ENCODE data around the gene VAMP4. TPM values are rescaled to one million over a fixed set of nuclear protein-coding genes. Genes with fewer than 3 reads are reported as not detected.

VAMP4 gene
- polyA plus RNA-seq, 1 donor from 2014 or later, result 28.0 TPM

DNA sequence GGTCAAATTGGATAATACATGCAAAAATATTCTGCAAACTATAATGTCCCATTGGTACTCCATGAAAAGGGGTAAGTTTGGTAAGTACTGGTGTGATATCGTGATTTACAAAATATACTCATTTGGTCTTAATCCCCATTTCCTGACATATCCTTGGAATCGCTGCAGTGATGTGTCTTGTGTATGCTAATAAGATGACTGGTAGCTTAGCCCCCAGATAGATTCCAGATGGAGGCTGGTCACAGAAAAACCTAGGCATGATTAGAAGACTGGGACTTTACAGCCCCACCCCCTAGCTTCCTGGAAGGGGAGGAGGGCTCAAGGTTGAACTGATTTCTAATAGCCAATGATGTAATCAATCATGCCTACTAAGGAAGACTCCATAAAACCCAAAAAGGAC is 3.0 kb downstream of the VAMP4 start:
- Histone ChIP-seq H3K27ac (ENCODE audit: low read length) (no peak overlapping the region), H3K9me3 (ENCODE audit: low read length) (no peaks in the 10 kb centered on the region), H3F3A (ENCODE audit: insufficient read depth, low read length, poor library complexity, severe bottlenecking) (no peaks in the 10 kb centered on the region), H3K9ac (ENCODE audit: low read length) (no peak overlapping the region), H3K4me2 (ENCODE audit: low read length) (no peak overlapping the region), H3K9me2 (ENCODE audit: insufficient read depth, low read length) (no peaks in the 10 kb centered on the region), H4K20me1 (ENCODE audit: insufficient read depth) (no peaks in the 10 kb centered on the region), H3K4me3 (ENCODE audit: low read length) (no peak overlapping the region), H3K79me2 (replicated peaks; ENCODE audit: insufficient read depth, low read length) (no peaks in the 10 kb centered on the region), H2AFZ (ENCODE audit: low read depth, low read length) (no peak overlapping the region), H3K36me3 (ENCODE audit: insufficient read depth, low read length) (no peaks in the 10 kb centered on the region), H3K27me3 (ENCODE audit: insufficient read depth, low read depth, low read length) (no peaks in the 10 kb centered on the region)
- TF ChIP-seq, protein P1, sequence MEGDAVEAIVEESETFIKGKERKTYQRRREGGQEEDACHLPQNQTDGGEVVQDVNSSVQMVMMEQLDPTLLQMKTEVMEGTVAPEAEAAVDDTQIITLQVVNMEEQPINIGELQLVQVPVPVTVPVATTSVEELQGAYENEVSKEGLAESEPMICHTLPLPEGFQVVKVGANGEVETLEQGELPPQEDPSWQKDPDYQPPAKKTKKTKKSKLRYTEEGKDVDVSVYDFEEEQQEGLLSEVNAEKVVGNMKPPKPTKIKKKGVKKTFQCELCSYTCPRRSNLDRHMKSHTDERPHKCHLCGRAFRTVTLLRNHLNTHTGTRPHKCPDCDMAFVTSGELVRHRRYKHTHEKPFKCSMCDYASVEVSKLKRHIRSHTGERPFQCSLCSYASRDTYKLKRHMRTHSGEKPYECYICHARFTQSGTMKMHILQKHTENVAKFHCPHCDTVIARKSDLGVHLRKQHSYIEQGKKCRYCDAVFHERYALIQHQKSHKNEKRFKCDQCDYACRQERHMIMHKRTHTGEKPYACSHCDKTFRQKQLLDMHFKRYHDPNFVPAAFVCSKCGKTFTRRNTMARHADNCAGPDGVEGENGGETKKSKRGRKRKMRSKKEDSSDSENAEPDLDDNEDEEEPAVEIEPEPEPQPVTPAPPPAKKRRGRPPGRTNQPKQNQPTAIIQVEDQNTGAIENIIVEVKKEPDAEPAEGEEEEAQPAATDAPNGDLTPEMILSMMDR (IDR thresholded peaks at IDR 0.05; ENCODE audit: poor library complexity, severe bottlenecking), result no peak
- TF ChIP-seq MXI1 (conservative IDR thresholded peaks at IDR 0.05; ENCODE audit: poor library complexity, severe bottlenecking), result no peak
- no peak for TF ChIP-seq POLR2AphosphoS5 (IDR thresholded peaks at IDR 0.05)
- TF ChIP-seq SMC3 (conservative IDR thresholded peaks at IDR 0.05; ENCODE audit: poor library complexity), result no peak

DNA sequence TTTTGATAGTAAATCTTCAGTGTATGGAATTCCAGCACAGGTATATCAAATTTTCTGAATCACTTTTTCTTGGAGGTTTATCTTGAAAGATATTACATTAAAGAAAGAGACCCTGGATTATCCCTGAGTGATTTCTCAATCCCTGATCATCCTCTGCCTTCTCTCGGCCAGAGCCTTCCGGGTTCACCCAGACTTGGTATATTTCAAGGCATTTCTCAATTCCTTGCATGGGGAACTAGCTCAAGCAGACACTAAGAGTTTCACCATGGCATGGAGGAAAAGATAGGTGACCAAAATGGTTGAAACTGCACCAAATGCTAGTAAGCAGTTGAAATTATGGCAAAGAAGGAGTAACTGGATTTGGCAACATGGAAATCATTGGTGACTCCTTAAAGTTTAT is 5.7 kb downstream of the VAMP4 start:
- TF ChIP-seq MXI1 (conservative IDR thresholded peaks at IDR 0.05; ENCODE audit: poor library complexity, severe bottlenecking), result no peak
- TF ChIP-seq EZH2 (IDR thresholded peaks at IDR 0.05; ENCODE audit: borderline replicate concordance, insufficient read depth, low read length, poor library complexity, severe bottlenecking), result no peak
- TF ChIP-seq EP300 (conservative IDR thresholded peaks at IDR 0.05; ENCODE audit: poor library complexity, severe bottlenecking), result no peak
- TF ChIP-seq, protein P1 (IDR thresholded peaks at IDR 0.05; ENCODE audit: poor library complexity, severe bottlenecking), result no peak
- no peak for TF ChIP-seq TAF1 (IDR thresholded peaks at IDR 0.05; ENCODE audit: low read depth)
- no peak for TF ChIP-seq RAD21 (conservative IDR thresholded peaks at IDR 0.05)
- TF ChIP-seq REST (IDR thresholded peaks at IDR 0.05; ENCODE audit: borderline replicate concordance), result no peak
- TF ChIP-seq POLR2AphosphoS5 (IDR thresholded peaks at IDR 0.05), result no peak
- no peak for TF ChIP-seq SMC3 (conservative IDR thresholded peaks at IDR 0.05; ENCODE audit: poor library complexity)
- Histone ChIP-seq H3K9me2 (ENCODE audit: insufficient read depth, low read length) (no peaks in the 10 kb centered on the region), H2AFZ (ENCODE audit: low read depth, low read length) (no peak overlapping the region), H3K4me3 (ENCODE audit: low read length) (no peak overlapping the region), H3K4me2 (ENCODE audit: low read length) (no peak overlapping the region), H3K9me3 (ENCODE audit: low read length) (no peaks in the 10 kb centered on the region), H3K27me3 (ENCODE audit: insufficient read depth, low read depth, low read length) (no peaks in the 10 kb centered on the region), H3K79me2 (replicated peaks; ENCODE audit: insufficient read depth, low read length) (no peaks in the 10 kb centered on the region), H3K27ac (ENCODE audit: low read length) (no peak overlapping the region), H3K9ac (ENCODE audit: low read length) (no peak overlapping the region), H3F3A (ENCODE audit: insufficient read depth, low read length, poor library complexity, severe bottlenecking) (no peaks in the 10 kb centered on the region), H3K36me3 (ENCODE audit: insufficient read depth, low read length) (no peaks in the 10 kb centered on the region), H4K20me1 (ENCODE audit: insufficient read depth) (no peaks in the 10 kb centered on the region)
